HUES6 (cell line): ENCODE measurements around the gene MED13.

Source experiments
- H3K27ac ChIP-seq: 2 replicates; pipeline ENCODE4 v1.7.0; 2013; ENCODE audit warnings: low read depth, mild to moderate bottlenecking, low read length, inconsistent platforms
- H3K27me3 ChIP-seq: 2 replicates; pipeline ENCODE4 v1.6.1; 2013; ENCODE audit warnings: low read length; ENCODE audit not compliant: control insufficient read depth, insufficient read depth
- H3K36me3 ChIP-seq: 2 replicates; pipeline ENCODE4 v1.6.1; 2013; ENCODE audit warnings: low read length; ENCODE audit not compliant: control insufficient read depth, insufficient read depth
- H3K4me1 ChIP-seq: 2 replicates; pipeline ENCODE4 v1.6.1; 2013; ENCODE audit warnings: low read length; ENCODE audit not compliant: control insufficient read depth, insufficient read depth
- H3K4me3 ChIP-seq: 2 replicates; pipeline ENCODE4 v1.5.1; 2013; ENCODE audit warnings: low read depth, low read length
- H3K9ac ChIP-seq: one replicate; pipeline ENCODE4 v1.6.1; 2013; ENCODE audit warnings: mild to moderate bottlenecking, low read length
- H3K9me3 ChIP-seq: 2 replicates; pipeline ENCODE4 v1.6.1; 2013; ENCODE audit warnings: low read depth, low read length; ENCODE audit not compliant: control insufficient read depth, insufficient read depth

Gene MED13

GRCh38 chr17:62064791-62065563 is at the start of gene MED13:
TSS of gene MED13 (minus strand) at chr17:62065278. CDS start at chr17:62065205, 73 bp downstream.
- Histone ChIP-seq H3K9ac (peak within 1 kb of the TSS; percentile 100), H3K9me3 (no peaks in the 10 kb centered on the region), H3K4me1 (peaks cover 30% of the 10 kb centered on the region), H3K27ac (peak within 1 kb of the TSS; percentile 99), H3K36me3 (peaks cover 32% of the 10 kb centered on the region), H3K4me3 (peak within 1 kb of the TSS; percentile 98), H3K27me3 (no peaks in the 10 kb centered on the region)

GRCh38 chr17:62112229-62112628 is 47.2 kb upstream of the MED13 start:
- H3K27ac ChIP-seq = no peak overlapping the region
- H3K27me3 ChIP-seq = no peaks in the 10 kb centered on the region
- no peaks in the 10 kb centered on the region for H3K4me1 ChIP-seq
- no peaks in the 10 kb centered on the region for H3K36me3 ChIP-seq
- no peak overlapping the region for H3K4me3 ChIP-seq
- no peak overlapping the region for H3K9ac ChIP-seq
- no peaks in the 10 kb centered on the region for H3K9me3 ChIP-seq

- H3K27me3 ChIP-seq = no peaks in the 10 kb centered on the region
- no peak overlapping the region for H3K9ac ChIP-seq
- no peak overlapping the region for H3K27ac ChIP-seq
- H3K4me3 ChIP-seq = no peak overlapping the region
- H3K9me3 ChIP-seq = no peaks in the 10 kb centered on the region
- H3K4me1 ChIP-seq = no peaks in the 10 kb centered on the region
- H3K36me3 ChIP-seq = no peaks in the 10 kb centered on the region
Observed at GRCh38 chr17:62111562-62112171, 46.6 kb upstream of the MED13 start.

- Histone ChIP-seq H3K36me3 (no peaks in the 10 kb centered on the region), H3K9me3 (no peaks in the 10 kb centered on the region), H3K27ac (no peak overlapping the region), H3K4me3 (no peak overlapping the region), H3K4me1 (peaks cover 6% of the 10 kb centered on the region; the same call in 1 of the 2 replicates), H3K9ac (no peak overlapping the region), H3K27me3 (no peaks in the 10 kb centered on the region)
Observed at GRCh38 chr17:62110923-62111484, 45.9 kb upstream of the MED13 start.

GRCh38 chr17:62109924-62110323 is 44.8 kb upstream of the MED13 start:
- peaks cover 12% of the 10 kb centered on the region for H3K4me1 ChIP-seq
- H3K27ac ChIP-seq = no peak overlapping the region
- H3K27me3 ChIP-seq = no peaks in the 10 kb centered on the region
- H3K36me3 ChIP-seq = no peaks in the 10 kb centered on the region
- H3K9me3 ChIP-seq = no peaks in the 10 kb centered on the region
- no peak overlapping the region for H3K4me3 ChIP-seq
- H3K9ac ChIP-seq = no peak overlapping the region

- Histone ChIP-seq H3K4me1 (peaks cover 13% of the 10 kb centered on the region), H3K9me3 (no peaks in the 10 kb centered on the region), H3K4me3 (no peak overlapping the region), H3K36me3 (no peaks in the 10 kb centered on the region), H3K27me3 (no peaks in the 10 kb centered on the region), H3K27ac (no peak overlapping the region), H3K9ac (no peak overlapping the region)
Observed at GRCh38 chr17:62109378-62109902, 44.4 kb upstream of the MED13 start.

GRCh38 chr17:62105861-62106260 is 40.8 kb upstream of the MED13 start:
- no peak overlapping the region for H3K4me3 ChIP-seq
- no peak overlapping the region for H3K27ac ChIP-seq
- no peaks in the 10 kb centered on the region for H3K9me3 ChIP-seq
- H3K27me3 ChIP-seq = no peaks in the 10 kb centered on the region
- H3K9ac ChIP-seq = no peak overlapping the region
- H3K4me1 ChIP-seq = peaks cover 18% of the 10 kb centered on the region
- no peaks in the 10 kb centered on the region for H3K36me3 ChIP-seq

- Histone ChIP-seq H3K9me3 (no peaks in the 10 kb centered on the region), H3K4me3 (no peak overlapping the region), H3K27ac (no peak overlapping the region), H3K4me1 (peaks cover 18% of the 10 kb centered on the region), H3K9ac (no peak overlapping the region), H3K36me3 (no peaks in the 10 kb centered on the region), H3K27me3 (no peaks in the 10 kb centered on the region)
Observed at GRCh38 chr17:62105357-62105756, 40.3 kb upstream of the MED13 start.

- H3K4me1 ChIP-seq = peaks cover 17% of the 10 kb centered on the region
- H3K9ac ChIP-seq = no peak overlapping the region
- H3K36me3 ChIP-seq = no peaks in the 10 kb centered on the region
- no peaks in the 10 kb centered on the region for H3K27me3 ChIP-seq
- no peak overlapping the region for H3K4me3 ChIP-seq
- no peaks in the 10 kb centered on the region for H3K9me3 ChIP-seq
- H3K27ac ChIP-seq = no peak overlapping the region
Observed at GRCh38 chr17:62101515-62101914, 36.4 kb upstream of the MED13 start.

- Histone ChIP-seq H3K9me3 (no peaks in the 10 kb centered on the region), H3K4me1 (peaks cover 13% of the 10 kb centered on the region), H3K27ac (no peak overlapping the region), H3K36me3 (no peaks in the 10 kb centered on the region), H3K4me3 (no peak overlapping the region), H3K27me3 (no peaks in the 10 kb centered on the region), H3K9ac (no peak overlapping the region)
Observed at GRCh38 chr17:62101090-62101489, 36.0 kb upstream of the MED13 start.

GRCh38 chr17:62100055-62100454 is 35.0 kb upstream of the MED13 start:
- H3K9ac ChIP-seq = no peak overlapping the region
- H3K4me3 ChIP-seq = no peak overlapping the region
- peaks cover 8% of the 10 kb centered on the region for H3K4me1 ChIP-seq
- no peaks in the 10 kb centered on the region for H3K36me3 ChIP-seq
- no peaks in the 10 kb centered on the region for H3K9me3 ChIP-seq
- H3K27me3 ChIP-seq = no peaks in the 10 kb centered on the region
- H3K27ac ChIP-seq = no peak overlapping the region
